ENCODE measurements around the gene BACH2. TPM values are rescaled to one million over a fixed set of nuclear protein-coding genes. Genes with fewer than 3 reads are reported as not detected.
"Not testable (repeated sequence)": the region's sequence is repeated elsewhere in the genome, so short reads cannot be mapped to it uniquely, and the experiment has no call there.

The BACH2 gene
- total and polyA plus RNA-seq, 9 of the 15 experiments (the other 6 are each of a cell fraction or from before 2014, with no cell fraction given) = 0.06 to 3.1 (median 0.59) TPM

DNA sequence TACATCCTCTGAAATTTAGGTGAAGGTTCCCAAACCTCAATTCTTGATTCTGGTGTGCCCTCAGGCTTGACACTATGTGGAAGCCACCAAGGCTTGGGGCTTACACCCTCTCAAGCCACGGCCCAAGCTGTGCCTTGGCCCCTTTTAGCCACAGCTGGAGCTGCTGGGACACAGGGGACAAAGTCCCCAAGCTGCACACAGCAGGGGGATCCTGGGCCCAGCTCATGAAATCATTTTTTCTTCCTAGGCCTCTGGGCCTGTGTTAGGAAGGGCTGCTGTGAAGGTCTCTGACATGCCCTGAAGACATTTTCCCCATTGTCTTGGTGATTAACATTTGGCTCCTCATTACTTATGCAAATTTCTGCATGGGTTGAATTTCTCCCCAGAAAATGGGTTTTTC, 37.3 kb upstream of the BACH2 start:
- TF ChIP-seq NFE2L1 (tag; IDR thresholded peaks at IDR 0.05; ENCODE audit: borderline replicate concordance, low read depth) = no peak
- TF ChIP-seq ZNF184 (CRISPR knock-in tag; IDR thresholded peaks at IDR 0.05) = 0 out of 2 replicates have a peak, but pooled peaks have one; percentile 25
- DNase-seq (ENCODE audit: extremely low read depth in 1 of 4, low spot score in 3 of 4) (no peak), ATAC-seq (no peak)

GRCh38 chr6:90332978-90333543, 36.4 kb upstream of the BACH2 start:
- 0% methylated on average over 2 of the region's 2 CpGs for WGBS (ENCODE audit: insufficient coverage, low coverage, missing lambda C conversion rate)
- H3K4me1 ChIP-seq (replicated peaks in 1 of 2; ENCODE audit: control insufficient read depth in 2 of 2, insufficient read depth in 2 of 2, low read length in 2 of 2); H3K36me3 ChIP-seq (ENCODE audit: control insufficient read depth, insufficient read depth, low read length); H3K79me2 ChIP-seq (ENCODE audit: control insufficient read depth, insufficient read depth, low read length); H3K4me3 ChIP-seq; H3K9me3 ChIP-seq (replicated peaks; ENCODE audit: control insufficient read depth, insufficient read depth, low read depth, low read length); BruUV-seq (replicated peaks); H3K27me3 ChIP-seq (ENCODE audit: control insufficient read depth in 2 of 2, insufficient read depth in 2 of 2, low read length in 2 of 2); H2AFZ ChIP-seq (ENCODE audit: low read depth, low read length); H3K27ac ChIP-seq (ENCODE audit: extremely low read depth, low read depth, low read length); FAIRE-seq; intact Hi-C loops (cut with micrococcal nuclease); H3K9ac ChIP-seq (ENCODE audit: insufficient read depth in 1 of 2, low read depth in 2 of 2, low read length in 2 of 2); CTCF ChIA-PET (ENCODE audit: low intra/inter-chr PET ratio); H3K4me2 ChIP-seq (ENCODE audit: insufficient read depth, low read length); H4K20me1 ChIP-seq (replicated peaks; ENCODE audit: control insufficient read depth, insufficient read depth, low read length); in situ Hi-C loops (cut with MboI); H3K9me1 ChIP-seq (ENCODE audit: control insufficient read depth, insufficient read depth, low read length); ATAC-seq; DNase-seq (ENCODE audit: extremely low read depth in 1 of 4, low spot score in 3 of 4): not testable (repeated sequence)
- POLR2A ChIA-PET = interaction anchor here (0.6 to 0.9 kb wide), 2 partner anchors 89 to 133 kb away, joined by 3 to 4 read pairs; no protein-coding TSS in a partner anchor

More for the DNA sequence above, 37.3 kb upstream of the BACH2 start:
- peaks cover 3 to 6% of the 10 kb centered on the region in 2 experiments; a peak in 2 of 5 replicates for H3K27me3 ChIP-seq (ENCODE audit: control insufficient read depth in 2 of 2, insufficient read depth in 2 of 2, low read length in 2 of 2)
- H3K9me1 ChIP-seq (ENCODE audit: control insufficient read depth, insufficient read depth, low read length) = no peaks in the 10 kb centered on the region
- no peaks in the 10 kb centered on the region for H3K36me3 ChIP-seq (ENCODE audit: control insufficient read depth, insufficient read depth, low read length)
- H3K4me3 ChIP-seq = no peak overlapping the region
- 0% methylated on average over 1 of the region's 1 CpG for WGBS (ENCODE audit: insufficient coverage, low coverage, missing lambda C conversion rate)
- ChIA-PET POLR2A (no interaction called here), CTCF (ENCODE audit: low intra/inter-chr PET ratio) (no interaction called here)
- no peaks in the 10 kb centered on the region for H3K79me2 ChIP-seq (ENCODE audit: control insufficient read depth, insufficient read depth, low read length)
- no TSS peak for BruUV-seq (replicated peaks)
- no peaks in the 10 kb centered on the region for H4K20me1 ChIP-seq (replicated peaks; ENCODE audit: control insufficient read depth, insufficient read depth, low read length)
- no peak overlapping the region for H3K9ac ChIP-seq (ENCODE audit: insufficient read depth in 1 of 2, low read depth in 2 of 2, low read length in 2 of 2)
- intact Hi-C loops (cut with micrococcal nuclease) = no loop called here
- no peak overlapping the region for H3K27ac ChIP-seq (ENCODE audit: extremely low read depth, low read depth, low read length)
- H3K4me2 ChIP-seq (ENCODE audit: insufficient read depth, low read length) = no peak overlapping the region
- in situ Hi-C loops (cut with MboI) = no loop called here
- no peak overlapping the region for H2AFZ ChIP-seq (ENCODE audit: low read depth, low read length)
- H3K4me1 ChIP-seq (replicated peaks in 1 of 2; ENCODE audit: control insufficient read depth in 2 of 2, insufficient read depth in 2 of 2, low read length in 2 of 2) = no peaks in the 10 kb centered on the region
- no peak for FAIRE-seq
- no peaks in the 10 kb centered on the region for H3K9me3 ChIP-seq (replicated peaks; ENCODE audit: control insufficient read depth, insufficient read depth, low read depth, low read length)

Data from K562 (cell line).